ES-I3 (cell line): ENCODE measurements around the gene STXBP2.

Experiments
- H3K36me3 ChIP-seq: 2 replicates; pipeline ENCODE4 v1.6.1; 2013; ENCODE audit warnings: mild to moderate bottlenecking, low read length, control low read depth, moderate library complexity; ENCODE audit not compliant: insufficient read depth
- H3K4me1 ChIP-seq: 2 replicates; pipeline ENCODE4 v1.6.1; 2013; ENCODE audit warnings: mild to moderate bottlenecking, control low read depth, low read length; ENCODE audit not compliant: insufficient read depth
- H3K9ac ChIP-seq: 2 replicates; pipeline ENCODE4 v1.6.1; 2013; ENCODE audit warnings: low read depth, mild to moderate bottlenecking, low read length, moderate library complexity
- H3K9me3 ChIP-seq: 2 replicates; pipeline ENCODE4 v1.6.1; 2013; ENCODE audit warnings: mild to moderate bottlenecking, low read length, moderate library complexity; ENCODE audit not compliant: control insufficient read depth, insufficient read depth

STXBP2 gene

DNA sequence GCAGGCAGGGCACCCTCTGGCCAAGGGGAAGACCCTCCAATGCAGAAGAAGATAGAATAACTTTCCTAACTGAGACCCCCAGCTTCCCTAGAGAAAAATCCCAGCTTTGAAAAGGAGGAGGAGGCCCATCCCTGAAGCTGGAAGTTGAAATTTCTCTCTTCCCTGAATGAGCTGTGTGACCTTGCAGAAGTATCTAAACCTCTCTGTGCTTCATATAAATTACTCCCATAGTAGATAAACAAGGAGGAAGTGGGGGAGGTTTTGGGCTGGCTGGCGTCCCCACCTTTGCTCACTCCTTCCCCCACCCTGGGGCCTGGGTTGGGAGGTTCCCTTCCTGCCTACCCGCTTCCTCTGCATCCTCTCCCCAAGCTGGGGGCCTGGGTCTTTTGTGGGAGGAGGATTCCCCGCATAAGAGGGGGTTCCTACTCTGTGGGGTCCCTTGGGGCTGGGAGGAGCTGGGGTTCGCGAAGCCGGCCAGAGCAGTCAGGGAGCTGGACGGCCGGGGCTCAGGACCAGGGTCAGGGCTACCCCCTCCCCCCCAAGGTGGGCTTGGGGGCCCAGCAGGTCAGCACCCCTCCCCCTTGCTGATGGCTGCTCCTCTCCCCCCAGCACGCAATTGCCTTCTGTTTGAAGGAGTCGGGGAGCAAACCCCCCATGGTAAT is 29.6 kb upstream of the STXBP2 start:
- Histone ChIP-seq H3K9ac (no peak overlapping the region), H3K36me3 (no peaks in the 10 kb centered on the region)

DNA sequence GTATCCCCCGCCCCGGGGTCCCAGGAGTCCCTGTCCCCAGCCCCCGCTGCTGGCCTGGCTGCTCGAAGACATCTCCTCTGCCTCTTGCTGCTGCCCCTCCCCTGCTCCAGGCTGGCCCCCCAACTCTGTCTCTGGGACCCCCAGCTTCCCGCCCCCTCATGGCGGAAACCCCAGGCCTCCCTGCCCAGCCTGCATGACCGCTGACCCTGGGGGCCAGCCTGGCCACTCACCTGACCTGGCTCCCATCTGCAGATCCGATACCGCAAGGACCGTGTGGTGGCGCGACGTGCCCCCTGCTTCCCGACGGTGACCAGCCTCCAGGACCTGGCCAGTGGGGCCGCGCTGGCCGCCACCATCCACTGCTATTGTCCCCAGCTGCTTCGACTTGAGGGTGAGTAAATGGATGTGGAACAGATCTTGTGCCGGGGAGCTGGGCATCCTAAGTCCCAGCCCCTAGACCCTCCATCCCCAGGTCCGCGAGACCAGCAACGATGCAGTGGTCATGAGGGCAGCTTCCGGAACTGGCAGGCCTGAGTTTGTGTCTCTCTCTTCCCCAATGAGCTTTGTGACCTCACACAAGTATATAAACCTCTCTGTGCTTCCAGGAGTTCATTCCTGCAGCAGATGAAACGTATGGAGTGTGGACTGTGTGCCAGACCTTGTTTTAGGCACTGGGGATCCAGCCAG is 28.9 kb upstream of the STXBP2 start:
- Histone ChIP-seq H3K4me1 (no peaks in the 10 kb centered on the region; the same call in 1 of the 2 replicates), H3K36me3 (no peaks in the 10 kb centered on the region)

More for the DNA sequence above, 29.6 kb upstream of the STXBP2 start:
- H3K9me3 ChIP-seq = no peaks in the 10 kb centered on the region
- H3K4me1 ChIP-seq = peaks cover under 1% of the 10 kb centered on the region; the same call in 1 of the 2 replicates

DNA sequence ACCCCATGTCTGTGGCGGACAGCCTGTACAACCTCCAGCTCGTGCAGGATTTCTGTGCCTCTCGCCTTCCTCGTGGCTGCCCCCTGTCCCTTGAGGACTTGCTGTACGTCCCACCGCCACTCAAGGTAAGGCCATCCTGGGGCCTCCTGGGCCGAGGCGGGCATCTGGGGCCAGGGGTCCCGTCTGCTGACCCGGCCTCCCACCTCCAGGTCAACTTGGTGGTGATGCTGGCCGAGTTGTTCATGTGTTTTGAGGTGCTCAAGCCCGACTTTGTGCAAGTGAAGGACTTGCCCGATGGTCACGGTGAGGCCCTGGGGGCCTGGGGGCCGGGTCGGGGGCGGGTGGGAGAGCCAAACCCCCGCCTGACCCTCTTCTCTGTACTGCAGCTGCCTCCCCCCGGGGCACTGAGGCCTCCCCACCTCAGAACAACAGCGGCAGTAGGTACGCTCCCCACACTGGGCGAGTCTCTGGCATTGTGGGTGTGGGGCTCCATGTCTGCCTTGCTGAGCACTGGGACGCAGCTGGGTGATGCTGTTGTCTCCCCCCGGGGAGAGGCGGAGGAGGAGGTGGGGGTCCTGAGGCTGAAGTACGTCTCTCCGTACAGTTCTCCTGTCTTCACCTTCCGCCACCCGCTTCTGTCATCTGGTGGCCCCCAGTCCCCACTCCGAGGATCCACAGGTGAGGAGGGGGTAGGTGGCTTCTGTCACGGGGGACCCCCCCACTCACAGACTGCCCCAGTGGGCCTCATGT is 26.2 kb upstream of the STXBP2 start:
- H3K9me3 ChIP-seq = no peaks in the 10 kb centered on the region
- no peaks in the 10 kb centered on the region for H3K36me3 ChIP-seq
- H3K9ac ChIP-seq = no peak overlapping the region
- no peaks in the 10 kb centered on the region; the same call in 1 of the 2 replicates for H3K4me1 ChIP-seq

More for the DNA sequence above, 28.9 kb upstream of the STXBP2 start:
- Histone ChIP-seq H3K9ac (no peak overlapping the region), H3K9me3 (no peaks in the 10 kb centered on the region)

DNA sequence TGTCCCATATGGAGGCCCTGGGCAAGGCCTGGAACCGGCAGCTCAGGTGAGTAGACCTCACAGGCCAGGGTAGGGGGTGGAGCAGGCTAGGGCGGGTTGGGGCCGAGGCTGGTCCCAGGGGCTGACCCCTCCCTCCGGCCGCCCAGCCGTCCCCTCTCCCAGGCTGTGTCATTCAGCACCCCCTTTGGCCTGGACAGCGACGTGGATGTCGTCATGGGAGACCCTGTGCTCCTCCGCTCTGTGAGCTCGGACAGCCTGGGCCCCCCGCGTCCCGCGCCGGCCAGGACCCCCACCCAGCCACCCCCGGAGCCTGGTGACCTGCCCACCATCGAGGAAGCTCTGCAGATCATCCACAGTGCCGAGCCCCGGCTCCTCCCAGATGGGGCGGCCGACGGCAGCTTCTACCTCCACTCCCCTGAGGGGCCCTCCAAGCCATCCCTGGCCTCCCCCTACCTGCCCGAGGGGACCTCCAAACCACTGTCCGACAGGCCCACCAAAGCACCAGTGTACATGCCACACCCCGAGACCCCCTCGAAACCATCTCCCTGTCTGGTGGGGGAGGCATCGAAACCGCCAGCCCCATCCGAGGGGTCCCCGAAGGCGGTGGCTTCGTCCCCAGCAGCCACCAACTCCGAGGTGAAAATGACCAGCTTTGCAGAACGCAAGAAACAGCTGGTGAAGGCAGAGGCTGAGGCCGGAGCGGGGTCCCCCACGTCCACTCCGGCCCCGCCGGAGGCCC is 25.2 kb upstream of the STXBP2 start:
- no peaks in the 10 kb centered on the region for H3K4me1 ChIP-seq
- H3K9me3 ChIP-seq = no peaks in the 10 kb centered on the region
- no peak overlapping the region for H3K9ac ChIP-seq
- no peaks in the 10 kb centered on the region for H3K36me3 ChIP-seq

DNA sequence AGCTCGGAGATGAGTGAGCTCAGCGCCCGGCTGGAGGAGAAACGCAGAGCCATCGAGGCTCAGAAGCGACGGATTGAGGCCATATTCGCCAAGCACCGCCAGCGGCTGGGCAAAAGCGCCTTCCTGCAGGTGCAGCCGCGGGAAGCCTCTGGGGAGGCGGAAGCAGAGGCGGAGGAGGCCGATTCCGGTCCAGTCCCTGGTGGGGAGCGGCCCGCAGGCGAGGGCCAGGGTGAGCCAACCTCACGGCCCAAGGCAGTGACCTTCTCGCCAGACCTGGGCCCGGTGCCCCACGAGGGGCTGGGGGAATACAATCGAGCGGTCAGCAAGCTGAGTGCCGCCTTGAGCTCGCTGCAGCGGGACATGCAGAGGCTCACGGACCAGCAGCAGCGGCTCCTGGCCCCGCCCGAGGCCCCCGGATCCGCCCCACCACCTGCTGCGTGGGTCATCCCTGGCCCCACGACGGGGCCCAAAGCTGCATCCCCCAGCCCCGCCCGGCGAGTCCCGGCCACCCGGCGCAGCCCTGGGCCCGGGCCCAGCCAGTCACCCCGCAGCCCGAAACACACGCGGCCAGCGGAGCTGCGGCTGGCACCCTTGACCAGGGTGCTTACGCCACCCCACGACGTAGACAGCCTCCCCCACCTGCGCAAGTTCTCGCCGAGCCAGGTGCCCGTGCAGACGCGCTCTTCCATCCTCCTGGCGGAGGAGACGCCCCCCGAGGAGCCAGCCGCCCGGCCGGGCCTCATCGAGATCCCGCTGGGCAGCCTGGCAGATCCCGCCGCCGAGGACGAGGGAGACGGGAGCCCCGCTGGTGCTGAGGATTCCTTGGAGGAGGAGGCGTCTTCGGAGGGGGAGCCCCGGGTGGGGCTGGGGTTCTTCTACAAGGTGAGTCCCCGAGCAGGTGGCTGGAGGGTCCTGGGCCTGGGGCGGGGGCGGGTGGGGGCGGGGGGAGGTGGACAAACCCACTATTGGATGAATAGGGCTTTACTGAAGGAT is 24.3 kb upstream of the STXBP2 start:
- H3K36me3 ChIP-seq = no peaks in the 10 kb centered on the region
- H3K9ac ChIP-seq = no peak overlapping the region

DNA sequence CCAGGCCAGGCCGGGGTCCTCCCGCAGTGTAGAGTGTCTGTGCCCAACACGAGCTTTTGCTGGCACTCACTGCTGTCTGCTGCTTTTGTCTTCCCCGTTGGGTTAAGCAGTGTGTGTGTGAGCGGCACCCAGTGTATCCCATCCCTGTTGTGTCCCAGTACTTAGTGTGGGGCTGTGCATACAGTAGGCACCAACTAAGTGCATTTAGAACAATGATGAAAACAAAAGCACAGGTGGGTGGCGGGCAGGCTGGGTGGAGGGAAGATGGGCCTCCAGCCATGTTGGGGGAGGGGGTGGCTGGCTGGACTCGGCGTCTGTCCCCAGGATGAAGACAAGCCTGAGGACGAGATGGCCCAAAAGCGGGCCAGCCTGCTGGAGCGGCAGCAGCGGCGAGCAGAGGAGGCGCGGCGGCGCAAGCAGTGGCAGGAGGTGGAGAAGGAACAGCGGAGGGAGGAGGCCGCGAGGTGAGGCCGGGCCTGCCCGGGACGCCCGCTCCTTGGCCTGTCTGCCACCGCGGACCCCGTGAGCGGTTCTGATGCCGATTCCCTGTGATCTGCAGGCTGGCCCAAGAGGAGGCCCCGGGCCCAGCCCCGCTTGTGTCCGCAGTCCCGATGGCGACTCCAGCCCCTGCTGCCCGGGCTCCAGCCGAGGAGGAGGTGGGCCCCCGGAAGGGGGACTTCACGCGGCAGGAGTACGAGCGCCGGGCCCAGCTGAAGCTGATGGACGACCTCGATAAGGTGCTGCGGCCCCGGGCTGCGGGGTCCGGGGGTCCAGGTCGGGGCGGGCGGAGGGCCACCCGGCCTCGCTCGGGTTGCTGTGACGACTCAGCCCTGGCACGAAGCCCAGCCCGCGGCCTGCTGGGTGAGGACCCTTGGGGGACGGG is 21.8 kb upstream of the STXBP2 start:
- Histone ChIP-seq H3K36me3 (no peaks in the 10 kb centered on the region), H3K9me3 (no peaks in the 10 kb centered on the region), H3K4me1 (no peaks in the 10 kb centered on the region), H3K9ac (no peak overlapping the region)

More for the DNA sequence above, 24.3 kb upstream of the STXBP2 start:
- Histone ChIP-seq H3K4me1 (no peaks in the 10 kb centered on the region), H3K9me3 (no peaks in the 10 kb centered on the region)

DNA sequence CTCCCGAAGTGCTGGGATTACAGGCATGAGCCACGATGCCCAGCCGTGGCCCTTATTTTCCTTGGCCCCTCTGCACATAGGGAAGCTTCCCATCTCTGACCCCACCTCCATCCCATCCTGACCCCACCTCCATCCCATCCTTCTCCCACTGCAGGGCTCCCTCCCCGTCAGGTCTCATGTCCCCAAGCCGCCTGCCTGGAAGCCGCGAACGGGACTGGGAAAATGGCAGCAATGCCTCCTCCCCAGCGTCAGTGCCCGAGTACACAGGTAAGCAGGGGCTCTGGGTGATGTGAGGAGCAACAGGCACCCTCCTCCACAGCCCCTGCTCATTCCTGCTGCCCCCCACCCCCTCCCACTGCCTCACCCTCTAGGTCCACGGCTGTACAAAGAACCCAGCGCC is 19.7 kb upstream of the STXBP2 start:
- Histone ChIP-seq H3K36me3 (no peaks in the 10 kb centered on the region), H3K9ac (no peak overlapping the region), H3K4me1 (no peaks in the 10 kb centered on the region), H3K9me3 (no peaks in the 10 kb centered on the region)

DNA sequence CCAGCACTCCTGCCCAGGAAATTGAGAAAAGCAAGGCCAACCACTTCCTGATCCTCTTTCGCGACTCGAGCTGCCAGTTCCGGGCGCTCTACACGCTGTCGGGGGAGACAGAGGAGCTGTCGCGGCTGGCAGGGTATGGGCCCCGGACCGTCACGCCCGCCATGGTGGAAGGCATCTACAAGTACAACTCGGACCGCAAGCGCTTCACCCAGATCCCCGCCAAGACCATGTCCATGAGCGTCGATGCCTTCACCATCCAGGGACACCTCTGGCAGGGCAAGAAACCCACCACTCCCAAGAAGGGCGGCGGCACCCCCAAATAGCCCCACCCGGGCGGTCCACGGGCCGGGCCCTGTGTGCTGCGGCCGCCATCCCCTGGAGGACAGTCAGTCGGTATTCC is 19.2 kb upstream of the STXBP2 start:
- Histone ChIP-seq H3K4me1 (no peaks in the 10 kb centered on the region), H3K9me3 (no peaks in the 10 kb centered on the region), H3K9ac (no peak overlapping the region), H3K36me3 (no peaks in the 10 kb centered on the region)

DNA sequence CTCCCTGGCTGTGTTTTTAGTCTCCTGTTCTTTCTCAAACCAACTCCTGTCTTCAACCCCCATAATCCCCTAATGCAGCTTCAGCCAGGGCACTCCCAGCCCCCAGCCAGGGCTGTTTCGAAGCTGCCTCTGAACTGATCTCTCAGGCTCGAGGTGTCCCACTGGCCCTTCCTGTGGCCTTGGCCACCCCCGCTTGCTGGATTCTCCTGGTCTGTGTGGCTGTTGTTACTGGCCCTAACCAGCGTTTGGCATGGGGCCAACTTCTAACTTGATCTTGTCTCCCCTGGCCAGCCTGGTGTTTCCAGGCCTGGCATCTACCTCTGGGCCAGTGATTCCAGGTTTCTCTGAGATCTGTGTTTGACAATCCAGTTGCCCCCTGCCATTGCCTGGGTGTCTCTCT is 18.6 kb upstream of the STXBP2 start:
- H3K9ac ChIP-seq = no peak overlapping the region
- H3K9me3 ChIP-seq = no peaks in the 10 kb centered on the region
- H3K36me3 ChIP-seq = no peaks in the 10 kb centered on the region; the same call in 1 of the 2 replicates
- no peaks in the 10 kb centered on the region for H3K4me1 ChIP-seq

DNA sequence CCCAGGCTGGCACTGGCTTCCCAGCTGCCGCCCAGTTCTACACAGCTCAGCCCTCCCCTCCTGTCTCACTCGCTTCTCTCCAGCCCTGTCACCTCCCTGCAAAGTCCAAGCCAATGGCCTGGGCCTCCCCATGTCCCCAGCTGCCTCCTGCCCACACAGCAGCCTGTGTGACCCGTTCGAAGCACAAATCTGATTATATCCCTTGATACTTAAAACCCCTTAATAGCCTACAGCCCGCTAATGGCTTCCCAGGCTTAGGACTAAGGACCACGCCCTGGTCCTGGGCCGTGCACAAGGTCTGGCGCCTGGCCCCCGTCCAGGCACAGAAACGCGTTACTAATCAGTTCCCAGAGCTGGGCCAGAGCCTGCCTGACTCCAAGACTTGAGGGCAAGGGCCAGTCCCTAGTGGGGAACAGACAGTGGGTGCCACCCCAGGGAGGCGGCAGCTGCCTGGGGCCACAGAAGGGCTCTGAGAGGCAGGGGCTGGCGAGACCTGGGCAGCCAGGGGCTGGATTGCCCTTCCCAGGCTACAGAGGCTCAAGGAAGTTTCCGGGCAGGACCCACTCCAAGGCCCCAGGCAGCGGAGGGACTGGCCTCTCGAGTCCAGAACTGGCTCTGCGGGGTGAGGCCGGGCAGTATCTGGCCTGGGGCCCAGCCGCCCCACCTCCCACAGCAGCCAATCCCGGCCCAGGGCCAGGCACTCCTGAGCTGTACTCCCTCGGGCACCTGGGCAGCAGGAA is 18.0 kb upstream of the STXBP2 start:
- no peaks in the 10 kb centered on the region; the same call in 1 of the 2 replicates for H3K36me3 ChIP-seq
- no peak overlapping the region for H3K9ac ChIP-seq
- no peaks in the 10 kb centered on the region for H3K4me1 ChIP-seq
- no peaks in the 10 kb centered on the region for H3K9me3 ChIP-seq

DNA sequence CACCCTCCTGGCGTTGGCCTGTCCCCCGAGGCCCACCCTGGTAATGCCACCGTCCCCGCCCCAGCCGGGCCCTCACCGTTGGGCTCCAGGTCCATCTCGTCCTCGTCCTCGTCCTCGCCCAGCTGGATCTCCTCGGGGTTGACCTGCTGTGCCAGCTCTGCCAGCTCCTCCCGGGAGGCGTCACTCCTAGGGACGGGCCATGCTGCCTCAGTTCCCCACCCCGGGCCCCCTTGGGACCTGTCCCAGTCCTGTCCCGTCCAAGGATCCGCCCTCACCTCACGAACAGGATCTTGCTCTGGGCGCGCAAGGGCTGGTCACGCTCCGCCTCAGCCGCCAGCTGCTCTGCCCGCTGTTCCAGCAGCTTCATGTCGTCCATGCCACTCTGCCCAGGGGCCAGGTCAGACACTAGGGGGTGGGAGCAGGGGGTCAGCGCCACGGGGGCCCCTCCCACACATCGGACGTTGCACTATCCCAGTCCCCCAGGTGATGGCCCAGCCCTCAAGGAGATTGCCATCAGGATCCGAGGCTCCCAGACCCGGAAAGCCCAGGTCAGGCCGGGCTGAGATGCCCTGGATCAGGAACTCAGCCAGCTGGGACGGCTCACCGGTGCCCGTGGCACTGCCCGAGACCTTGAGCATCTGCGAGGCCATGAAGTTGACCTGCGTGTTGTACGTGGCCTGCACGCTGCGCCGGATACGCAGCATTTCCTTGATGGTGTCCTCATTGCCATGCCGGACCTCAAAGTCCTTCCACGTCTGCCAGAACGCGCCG is 17.1 kb upstream of the STXBP2 start:
- Histone ChIP-seq H3K36me3 (no peaks in the 10 kb centered on the region; the same call in 1 of the 2 replicates), H3K9me3 (no peaks in the 10 kb centered on the region)

More for the DNA sequence above, 17.1 kb upstream of the STXBP2 start:
- Histone ChIP-seq H3K4me1 (no peaks in the 10 kb centered on the region), H3K9ac (no peak overlapping the region)
